ENCODE results near the gene SLC39A9. TPM values are rescaled to one million over a fixed set of nuclear protein-coding genes. Genes with fewer than 3 reads are reported as not detected.

The SLC39A9 gene
- polyA plus RNA-seq, 1 experiment, result 70.3 TPM

- TF ChIP-seq CTCF (IDR thresholded peaks at IDR 0.05; ENCODE audit: insufficient read depth, low read depth, low read length), result no peak
- ChIA-PET CTCF (interaction anchor here (1.3 kb wide), 1 partner anchor 13 kb away, joined by 4 read pairs; no protein-coding TSS in a partner anchor), POLR2A (no interaction called here)
- Histone ChIP-seq H3K36me3 (ENCODE audit: control insufficient read depth, insufficient read depth, low read length) (no peaks in the 10 kb centered on the region), H3K27me3 (ENCODE audit: control insufficient read depth, insufficient read depth, low read length) (peaks cover 1% of the 10 kb centered on the region), H3K4me3 (ENCODE audit: low read depth, low read length) (no peak overlapping the region)
- no peak for DNase-seq (ENCODE audit: low read depth)
Measured at GRCh38 chr14:69506241-69506595, 107.7 kb downstream of the SLC39A9 start.

Other genes with a start within 250 kb of the SLC39A9 start
- 27.5 and 42.0 TPM in 2 replicates for gene DCAF5, start 245.6 kb upstream of the SLC39A9 start, polyA plus RNA-seq (2011; rRNA removed)
- 17.7 and 22.7 TPM in 2 replicates for gene EXD2, start 207.2 kb upstream of the SLC39A9 start, polyA plus RNA-seq (2011; rRNA removed)
- 1.4 and 1.7 TPM in 2 replicates for gene GALNT16, start 138.5 kb upstream of the SLC39A9 start, polyA plus RNA-seq (2011; rRNA removed)
- 43.1 and 109 TPM in 2 replicates for gene ERH, start 393 bp upstream of the SLC39A9 start, polyA plus RNA-seq (2011; rRNA removed)
- 0.01 TPM in 2 replicates for gene PLEKHD1, start 86.0 kb downstream of the SLC39A9 start, polyA plus RNA-seq (2011; rRNA removed)
- not detected in 2 replicates for gene CCDC177, start 176.2 kb downstream of the SLC39A9 start, polyA plus RNA-seq (2011; rRNA removed)
- gene SUSD6, start 212.9 kb downstream of the SLC39A9 start, polyA plus RNA-seq (2011; rRNA removed), result 15.9 and 20.3 TPM in 2 replicates

Measured in BJ (cell line).